ENCODE data around the gene CD320.
"Not testable (repeated sequence)": the region's sequence is repeated elsewhere in the genome, so short reads cannot be mapped to it uniquely, and the experiment has no call there.

The CD320 gene

GRCh38 chr19:8306235-8307054 is 1.7 kb downstream of the CD320 start:
- no peak for DNase-seq

- DNase-seq = no peak
These were observed 2.4 kb downstream of the CD320 start for GRCh38 chr19:8305798-8306197.

- DNase-seq = no peak
These were observed 3.1 kb downstream of the CD320 start for GRCh38 chr19:8304841-8305621.

- DNase-seq = no peak
These were observed 5.4 kb downstream of the CD320 start for GRCh38 chr19:8302734-8303133.

- DNase-seq = no peak
These were observed 5.8 kb downstream of the CD320 start for GRCh38 chr19:8302357-8302691.

GRCh38 chr19:8291337-8291736 is 16.8 kb downstream of the CD320 start:
- not testable (repeated sequence) for DNase-seq

- not testable (repeated sequence) for DNase-seq
These were observed 31.6 kb downstream of the CD320 start for GRCh38 chr19:8276508-8276907.

GRCh38 chr19:8269724-8270123 is 38.4 kb downstream of the CD320 start:
- DNase-seq = no peak

- DNase-seq = peak in 1 of 3 experiments; percentile 31
These were observed 42.3 kb downstream of the CD320 start for GRCh38 chr19:8265872-8266271.

- not testable (repeated sequence) for DNase-seq
These were observed 43.9 kb downstream of the CD320 start for GRCh38 chr19:8264248-8264647.

GRCh38 chr19:8262431-8262830 is 45.7 kb downstream of the CD320 start:
- no peak for DNase-seq

GRCh38 chr19:8261881-8262280 is 46.3 kb downstream of the CD320 start:
- DNase-seq = no peak

GRCh38 chr19:8261347-8261746 is 46.8 kb downstream of the CD320 start:
- no peak for DNase-seq

- DNase-seq = no peak
These were observed 48.3 kb downstream of the CD320 start for GRCh38 chr19:8259922-8260247.

GRCh38 chr19:8259142-8259921 is 48.8 kb downstream of the CD320 start:
- DNase-seq = no peak

GRCh38 chr19:8257052-8257443 is 51.1 kb downstream of the CD320 start:
- no peak for DNase-seq

- no peak for DNase-seq
These were observed 51.7 kb downstream of the CD320 start for GRCh38 chr19:8256276-8257051.

- no peak for DNase-seq
These were observed 52.6 kb downstream of the CD320 start for GRCh38 chr19:8255426-8256125.

- no peak for DNase-seq
These were observed 53.7 kb downstream of the CD320 start for GRCh38 chr19:8254286-8255001.

GRCh38 chr19:8253678-8254077 is 54.5 kb downstream of the CD320 start:
- DNase-seq = no peak

GRCh38 chr19:8252922-8253589 is 55.1 kb downstream of the CD320 start:
- DNase-seq = peak; percentile 63 to 87 (median 69)

Measured in NCI-H1417 (cell line).